Kasumi-1 (cell line): Measurements from ENCODE around the gene HOXC9.

Experiments
- DNase-seq, 2 experiments: peaks; one replicate each; lab custom pipeline; 2025; lab: John Stamatoyannopoulos, UW

HOXC9 gene

DNA sequence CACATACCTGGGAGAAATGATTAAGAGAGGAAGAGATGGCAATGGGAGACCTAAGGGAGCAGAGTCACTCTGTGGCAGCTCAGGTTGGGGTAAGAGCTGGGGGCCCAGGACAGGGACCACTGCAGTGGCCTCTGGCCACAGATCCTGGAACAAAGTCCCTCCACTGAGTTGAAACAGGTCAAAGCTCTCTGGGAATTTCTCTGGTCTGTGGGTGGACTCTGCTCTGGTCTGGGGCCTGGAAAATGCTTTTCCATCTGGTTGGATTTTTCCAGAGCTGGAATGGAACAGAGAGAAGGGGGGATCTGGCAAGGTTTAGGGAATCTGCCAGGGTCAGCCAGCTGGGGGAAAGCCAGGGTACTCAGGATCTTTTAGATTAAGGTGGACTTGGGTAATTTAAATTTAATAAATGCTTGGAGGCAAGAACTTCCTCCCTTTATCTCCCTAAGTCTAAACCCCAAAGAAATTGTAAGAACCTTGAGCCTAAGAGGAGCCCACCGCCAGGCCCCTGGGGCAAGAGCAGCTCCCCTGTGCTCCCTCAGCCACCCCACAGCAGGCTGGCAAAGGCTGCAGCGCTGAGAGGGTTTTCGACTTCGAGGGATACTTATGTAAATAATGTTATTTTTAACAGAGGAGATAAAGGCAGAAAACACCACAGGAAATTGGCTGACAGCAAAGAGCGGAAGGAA, 11.3 kb upstream of the HOXC9 start:
- no peak for DNase-seq

DNA sequence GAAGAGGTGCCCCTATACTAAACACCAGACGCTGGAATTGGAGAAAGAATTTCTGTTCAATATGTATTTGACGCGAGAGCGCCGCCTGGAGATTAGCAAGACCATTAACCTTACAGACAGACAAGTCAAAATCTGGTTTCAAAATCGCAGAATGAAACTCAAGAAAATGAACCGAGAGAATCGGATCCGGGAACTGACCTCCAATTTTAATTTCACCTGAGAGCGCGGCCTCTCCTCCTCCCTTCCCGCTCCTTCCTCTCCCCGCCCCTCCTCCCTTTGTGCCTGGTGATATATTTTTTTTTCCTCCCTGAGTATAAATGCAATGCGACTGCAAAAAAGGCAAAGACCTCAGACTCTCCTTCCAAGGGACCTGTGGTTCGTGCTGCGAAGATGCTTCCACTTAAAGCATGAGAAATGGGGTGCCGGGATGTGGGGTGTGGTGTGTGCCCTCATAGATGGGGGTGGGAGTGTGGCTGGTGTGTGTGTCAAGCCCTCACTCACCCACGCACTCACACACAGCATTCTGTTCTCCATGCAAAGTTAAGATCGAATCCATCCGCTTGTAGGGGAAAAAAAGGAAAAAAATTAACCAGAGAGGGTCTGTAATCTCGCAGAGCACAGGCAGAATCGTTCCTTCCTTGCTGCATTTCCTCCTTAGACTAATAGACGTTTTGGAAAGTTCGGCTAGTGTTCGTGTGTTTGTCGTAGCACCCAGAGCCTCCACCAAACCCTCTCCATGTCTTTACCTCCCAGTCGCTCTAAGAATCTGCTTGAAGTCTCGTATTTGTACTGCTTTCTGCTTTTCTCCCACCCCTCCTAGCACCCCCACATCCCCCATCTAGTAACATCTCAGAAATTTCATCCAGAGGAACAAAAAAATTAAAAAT, 10.5 kb upstream of the HOXC9 start:
- DNase-seq = peak; percentile 50 to 78

DNA sequence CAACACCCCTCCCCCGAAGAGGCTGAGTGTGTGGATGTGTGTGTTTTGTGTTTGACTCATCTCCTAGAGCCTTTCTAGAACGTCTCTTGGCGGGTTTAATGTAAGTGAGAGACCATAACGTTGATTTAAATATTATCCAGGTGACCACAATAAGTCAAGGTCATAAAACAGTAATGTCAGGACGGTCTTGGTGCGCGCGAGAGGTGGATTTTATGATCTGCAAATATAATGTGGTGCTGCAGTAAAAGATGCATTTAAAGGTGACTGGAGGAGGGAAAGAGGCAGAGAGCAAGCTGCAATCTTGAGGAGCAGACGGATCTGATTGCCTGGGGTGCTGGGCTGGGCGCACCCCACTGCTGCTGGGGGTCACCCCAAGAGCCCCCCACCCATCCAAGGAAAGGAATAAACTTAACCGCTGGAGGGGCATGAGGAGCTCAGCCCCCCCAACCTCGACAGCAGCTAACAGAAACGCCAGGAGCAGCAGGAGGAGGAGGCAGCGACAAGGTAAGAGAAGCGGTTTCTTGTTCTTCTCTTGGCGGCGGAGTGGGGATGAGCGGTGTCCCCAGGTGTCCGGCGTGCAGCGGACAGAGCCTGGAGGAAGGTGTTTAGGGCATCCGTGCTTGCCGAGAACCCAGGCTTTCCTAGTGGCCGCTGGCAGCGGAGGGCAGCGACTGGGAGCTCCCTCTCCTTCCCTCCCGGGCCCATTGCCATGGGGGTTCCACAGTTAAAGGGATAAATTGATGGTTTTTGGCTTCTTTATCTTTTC, 9.5 kb upstream of the HOXC9 start:
- no peak for DNase-seq

DNA sequence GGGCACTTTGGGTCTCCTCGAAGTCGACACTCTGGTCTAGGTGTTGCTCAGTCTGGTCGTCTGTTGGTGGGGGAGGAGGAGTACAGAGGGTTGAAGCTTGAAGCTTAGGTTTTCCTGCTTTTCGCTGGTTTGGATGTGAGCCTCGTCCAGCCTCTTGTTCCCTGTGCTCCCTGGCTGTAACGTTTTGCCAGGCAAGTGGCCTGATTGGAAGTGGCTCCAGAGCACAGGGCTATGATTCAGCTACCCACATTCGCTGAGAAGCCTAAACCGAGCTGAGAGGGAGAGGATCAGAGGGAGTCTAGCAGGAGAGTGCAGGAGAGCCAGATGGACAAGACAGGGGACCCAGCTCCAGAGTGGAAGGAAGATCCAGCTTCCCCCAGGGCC, 8.9 kb upstream of the HOXC9 start:
- DNase-seq = no peak

DNA sequence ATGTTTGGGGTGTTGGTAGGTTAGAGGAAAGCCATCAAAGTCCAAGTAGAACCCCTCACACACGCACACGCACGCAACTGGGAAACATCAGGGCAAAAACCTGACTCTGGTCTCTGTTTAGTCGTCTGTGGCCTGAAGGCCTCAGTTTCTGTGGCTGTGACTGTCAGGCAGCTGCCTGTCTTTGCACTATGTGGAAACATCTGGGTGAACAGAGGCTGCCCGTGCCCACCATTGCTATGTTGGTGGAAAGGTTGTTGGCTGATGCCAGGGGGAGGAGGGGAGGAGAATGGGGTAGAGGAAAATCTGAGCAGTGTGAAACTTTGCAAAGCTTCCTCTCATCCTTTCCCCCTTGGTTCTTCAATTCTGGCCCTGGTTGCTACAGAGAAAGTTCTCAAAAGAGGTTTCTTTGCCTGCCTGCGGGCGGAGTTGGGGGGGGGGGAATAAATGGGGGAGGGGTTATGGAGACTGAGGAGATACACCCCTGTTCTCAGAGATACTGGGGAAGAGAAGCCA, 7.5 kb upstream of the HOXC9 start:
- no peak for DNase-seq

DNA sequence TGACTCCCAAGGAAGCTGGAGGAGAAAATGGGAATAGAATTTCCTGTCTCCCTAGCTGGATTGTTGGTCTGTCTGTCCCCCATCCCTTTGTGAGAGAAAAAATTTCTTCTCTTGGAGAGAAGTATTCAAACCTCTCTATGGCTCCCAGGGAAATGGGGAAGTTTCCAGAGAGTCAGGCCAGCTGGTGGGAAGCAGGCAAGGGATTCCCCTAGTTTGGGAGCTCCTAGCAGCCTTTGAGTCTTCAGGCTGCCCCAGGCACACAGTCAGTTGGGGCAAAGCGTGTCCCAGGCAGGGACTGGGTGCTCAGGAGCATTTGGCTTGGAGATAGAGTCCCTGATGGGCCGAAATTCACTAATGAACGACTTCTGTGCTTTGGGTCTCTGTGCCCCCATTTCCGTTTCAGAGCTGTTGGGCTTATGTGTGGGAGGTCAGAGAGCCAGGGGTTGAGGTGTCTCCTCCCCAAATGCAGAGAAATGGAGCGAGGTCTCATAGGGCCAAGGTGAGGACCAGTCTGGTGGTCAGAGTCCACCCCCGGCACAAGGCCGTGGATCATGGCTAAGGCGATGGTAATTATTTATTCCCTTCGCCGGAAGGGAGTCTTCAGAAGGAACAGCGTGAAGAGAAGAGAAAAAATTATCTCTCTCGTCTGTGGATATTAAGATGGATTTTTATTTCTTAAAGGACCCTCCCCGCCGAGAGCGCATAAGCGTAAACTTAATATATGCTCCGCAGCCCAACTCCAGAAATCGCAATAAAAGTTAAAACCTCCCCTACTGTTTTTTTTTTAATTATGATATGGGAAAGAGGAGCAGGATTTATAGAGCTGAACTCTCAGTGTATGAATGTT, 6.6 kb upstream of the HOXC9 start:
- no peak for DNase-seq

DNA sequence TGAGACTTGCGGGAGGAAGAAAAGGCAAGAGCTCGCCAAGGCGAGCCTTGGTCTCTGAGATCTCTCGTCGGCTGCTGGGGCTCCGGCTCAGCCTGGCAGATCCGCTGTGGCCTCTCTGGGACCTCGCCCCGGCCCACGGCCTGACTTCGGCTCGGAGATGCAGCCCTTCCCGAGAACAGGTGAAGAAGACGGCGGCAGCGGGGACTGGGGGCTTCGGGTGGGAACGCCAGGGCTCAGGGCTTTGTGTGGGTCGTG, 6.0 kb upstream of the HOXC9 start:
- DNase-seq = no peak

DNA sequence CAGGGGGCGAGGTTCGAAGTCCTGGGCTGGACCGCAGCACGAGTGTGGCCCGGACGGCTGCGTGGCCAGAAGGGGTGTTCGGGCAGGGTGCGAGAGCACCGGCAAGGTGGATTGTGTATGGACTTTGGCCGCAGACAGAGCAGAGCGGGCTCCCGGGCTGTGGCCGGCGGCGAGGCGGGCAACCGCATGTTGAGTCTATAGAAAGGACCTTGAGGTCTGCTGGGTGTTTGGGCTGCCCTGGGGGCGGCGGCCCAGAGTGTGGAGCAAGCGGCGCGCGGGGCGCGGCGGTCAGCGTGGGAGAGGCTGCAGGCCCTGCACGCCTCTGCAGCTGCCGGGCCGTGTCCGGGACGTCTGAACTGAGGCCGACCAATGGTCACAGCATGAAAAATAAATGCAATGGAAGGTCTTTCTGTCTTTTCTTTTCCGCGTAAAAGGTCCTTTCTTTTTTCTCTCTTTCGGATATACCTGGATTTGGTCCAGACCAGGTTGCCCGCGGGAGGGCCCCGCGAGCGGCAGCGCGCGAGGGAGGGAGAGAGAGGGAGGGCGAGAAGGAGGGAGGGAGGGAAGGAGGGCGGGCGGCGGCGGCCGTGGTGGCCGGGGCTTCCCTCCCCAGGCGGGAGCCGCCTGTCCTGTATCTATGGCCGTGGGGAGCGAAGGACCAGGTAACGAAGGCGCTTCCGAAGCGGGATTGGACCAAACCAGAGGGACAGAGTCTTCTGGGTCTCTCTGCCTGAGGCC, 5.5 kb upstream of the HOXC9 start:
- DNase-seq = no peak

DNA sequence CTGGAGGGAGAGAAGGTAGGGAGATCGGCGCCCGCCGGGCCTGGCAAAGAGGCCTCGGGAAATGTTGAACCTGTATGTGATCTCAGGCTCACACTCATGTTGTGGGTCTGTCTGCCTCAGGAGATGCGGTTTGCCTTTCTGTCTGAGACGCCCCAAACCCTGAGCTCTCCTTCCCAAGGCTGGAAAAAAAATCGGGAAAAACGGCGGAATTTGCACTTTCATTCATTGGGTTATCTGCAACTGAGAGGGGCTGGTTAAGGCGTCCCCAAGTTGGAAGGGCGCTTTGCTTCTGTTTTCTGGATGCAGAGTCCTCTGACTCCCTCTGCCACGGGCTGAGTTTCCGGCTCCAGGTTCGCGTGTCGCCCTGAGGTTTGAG, 5.0 kb upstream of the HOXC9 start:
- no peak for DNase-seq

DNA sequence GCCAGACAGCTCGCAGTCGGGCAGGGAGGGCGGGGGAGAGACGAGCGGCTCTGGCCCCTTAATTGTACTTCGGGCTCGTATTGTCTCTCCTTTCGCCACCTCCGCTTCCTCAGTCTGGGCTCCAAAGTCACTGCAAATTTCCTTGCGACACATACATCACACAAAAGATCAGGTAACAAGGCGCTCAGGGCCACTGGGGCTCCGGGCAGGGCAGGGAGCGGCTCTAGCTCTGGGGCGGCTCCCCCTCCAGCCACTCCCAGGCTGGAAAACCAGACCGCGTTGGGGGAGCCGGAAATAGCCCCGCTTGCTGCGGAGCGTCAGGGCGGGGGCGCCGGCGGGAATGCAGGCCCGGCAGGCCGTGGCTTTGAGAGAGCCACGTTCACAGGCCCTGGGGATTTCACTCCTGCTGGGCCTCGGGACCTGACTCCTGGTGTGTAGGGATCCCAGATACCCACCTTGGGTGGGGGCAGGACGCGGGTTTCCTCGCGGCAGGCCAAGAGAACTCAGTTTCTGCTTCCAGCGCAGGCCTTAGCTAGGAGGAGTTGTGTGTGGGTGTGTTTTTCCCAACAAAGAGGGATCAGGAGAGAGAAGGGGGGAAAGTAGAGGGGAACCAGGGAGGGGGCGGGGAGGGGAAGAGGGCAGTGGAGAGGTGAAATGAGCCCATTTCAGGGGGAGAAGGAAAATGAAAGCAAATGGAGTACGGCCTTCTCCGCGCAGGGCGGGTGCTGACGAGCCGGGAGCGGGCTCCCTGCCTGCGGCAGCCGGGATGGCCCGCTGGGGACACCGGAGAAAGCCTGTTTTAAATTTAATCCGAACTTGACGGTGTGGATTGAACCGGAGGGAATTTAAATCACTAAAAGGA, 4.4 kb upstream of the HOXC9 start:
- peak; percentile 15 to 20 for DNase-seq

DNA sequence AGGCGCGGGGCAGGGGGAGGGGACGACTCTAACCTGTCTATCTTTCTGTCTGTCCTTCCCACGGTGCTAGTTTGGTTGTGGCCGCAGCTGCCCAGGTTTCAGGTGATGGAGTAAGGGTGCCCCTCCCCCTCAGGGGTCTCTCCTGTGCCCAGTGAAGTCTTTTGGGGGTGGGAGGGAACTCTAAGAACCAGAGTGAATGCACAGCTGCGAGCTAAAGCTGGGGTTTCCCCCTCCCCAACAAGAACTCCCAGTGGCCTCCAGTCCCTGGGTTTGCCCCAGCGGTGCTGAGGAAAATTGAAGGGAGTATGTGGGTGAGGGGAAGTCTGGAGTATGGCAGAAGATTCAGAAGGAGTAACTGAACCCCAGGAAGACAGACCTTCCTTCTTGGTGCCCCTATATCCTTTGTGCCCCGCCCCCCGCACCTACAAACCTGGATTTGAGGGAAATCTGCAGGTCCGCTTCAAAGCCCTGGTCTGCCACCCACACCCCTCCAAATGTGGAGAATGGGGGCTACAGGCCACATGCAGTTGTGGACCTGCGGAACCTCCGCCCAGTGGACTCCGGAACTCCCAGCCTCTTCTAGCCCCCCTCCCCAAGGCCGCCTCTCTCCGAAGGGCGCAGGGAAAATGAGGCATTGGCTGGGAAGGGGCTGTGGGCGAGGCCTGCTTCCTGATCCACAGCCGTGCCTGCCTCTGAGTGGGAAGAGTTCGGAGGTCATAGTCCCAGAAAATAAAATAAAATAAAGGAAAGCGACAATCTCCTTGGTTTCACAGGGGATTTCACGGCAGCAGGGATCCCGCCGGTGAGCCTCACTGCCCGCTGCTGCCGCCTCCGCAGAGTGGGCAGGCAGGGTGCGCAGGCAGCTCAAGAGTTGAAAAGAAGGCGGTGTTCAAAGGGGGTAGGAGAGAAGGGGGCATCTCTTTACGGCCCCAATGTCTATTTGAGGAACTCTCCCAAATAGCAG, 3.4 kb upstream of the HOXC9 start:
- DNase-seq = no peak

DNA sequence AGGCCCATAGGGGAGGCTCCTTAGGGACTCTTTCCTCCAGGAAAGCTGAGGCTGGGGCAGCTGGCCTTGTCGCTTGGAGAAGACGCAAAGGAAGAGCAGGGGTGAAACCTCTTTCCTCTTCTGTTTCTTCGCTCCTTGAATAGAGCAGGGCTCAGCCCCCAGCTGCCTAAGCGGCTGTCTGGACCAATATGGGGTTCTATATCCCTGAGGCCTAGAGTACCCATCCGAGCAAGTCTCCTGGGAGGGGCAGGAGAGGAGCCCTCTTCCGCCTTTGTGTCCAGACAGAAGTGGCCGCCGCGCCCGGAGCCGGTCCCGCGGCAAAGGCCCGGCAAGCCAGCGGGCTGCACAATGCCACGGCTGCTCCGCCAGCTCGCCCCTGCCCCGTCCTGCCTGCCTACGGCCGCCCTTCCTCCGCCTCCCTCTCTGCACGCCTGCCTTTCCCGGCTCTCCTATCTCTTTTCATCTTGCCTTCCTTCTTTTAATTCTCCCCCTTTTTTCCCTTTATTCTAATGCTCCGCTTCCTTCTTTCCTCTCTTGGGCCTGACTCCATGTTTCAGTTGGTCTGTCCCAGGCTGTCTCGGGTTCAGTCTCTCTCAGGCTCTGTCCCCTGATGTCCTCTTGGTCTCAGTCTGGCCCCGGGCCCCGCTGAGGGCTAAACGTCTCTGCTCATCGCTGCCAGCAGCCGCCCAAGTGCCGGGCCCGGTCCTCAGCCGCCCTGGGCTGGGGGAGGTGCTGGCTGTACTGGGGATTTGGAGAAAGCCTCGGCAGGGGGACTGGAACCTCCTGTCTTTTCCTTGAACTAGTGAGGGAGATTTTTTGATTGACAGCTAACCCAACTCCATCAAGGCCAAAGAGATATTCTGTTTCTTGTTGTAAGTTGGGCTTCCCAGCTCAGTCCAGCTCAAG, 2.5 kb upstream of the HOXC9 start:
- no peak for DNase-seq

DNA sequence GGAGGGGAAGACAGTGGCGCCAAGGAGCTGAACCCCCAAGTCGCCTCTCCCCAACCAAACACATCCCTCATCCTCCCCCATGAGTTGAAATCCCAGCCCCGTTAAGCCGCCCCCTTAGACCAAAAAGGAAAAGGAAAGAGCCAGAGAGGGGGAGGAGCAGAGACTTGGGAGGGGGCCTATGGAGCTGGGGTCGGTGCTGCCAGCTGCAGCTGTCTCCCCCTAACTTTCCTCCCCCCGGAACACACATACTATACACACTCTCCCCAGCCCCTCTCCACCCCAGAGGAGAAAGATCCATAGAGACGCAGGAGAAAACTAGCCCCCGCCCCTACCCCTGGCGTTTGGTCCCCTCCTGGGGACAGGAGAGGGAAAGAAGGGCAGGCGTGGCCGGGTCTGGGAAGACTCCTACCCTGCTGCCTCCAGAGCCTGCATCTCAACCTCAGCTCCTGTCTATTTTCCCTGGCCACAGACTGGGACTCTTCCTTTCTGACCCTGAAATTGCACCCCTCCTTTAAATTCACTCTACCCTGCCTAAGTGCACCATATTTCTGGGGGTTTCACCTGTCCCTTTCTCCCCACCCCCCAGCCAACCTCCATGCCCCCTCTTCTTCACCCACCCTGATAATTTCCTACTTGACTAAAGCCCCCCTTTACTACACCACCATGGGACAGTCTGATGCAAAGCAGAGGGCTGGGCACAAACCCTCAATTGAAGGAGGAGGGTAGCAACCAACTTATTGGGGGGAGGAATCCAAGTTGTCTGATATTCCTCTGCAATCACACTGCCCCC, 1.7 kb upstream of the HOXC9 start:
- DNase-seq = no peak

DNA sequence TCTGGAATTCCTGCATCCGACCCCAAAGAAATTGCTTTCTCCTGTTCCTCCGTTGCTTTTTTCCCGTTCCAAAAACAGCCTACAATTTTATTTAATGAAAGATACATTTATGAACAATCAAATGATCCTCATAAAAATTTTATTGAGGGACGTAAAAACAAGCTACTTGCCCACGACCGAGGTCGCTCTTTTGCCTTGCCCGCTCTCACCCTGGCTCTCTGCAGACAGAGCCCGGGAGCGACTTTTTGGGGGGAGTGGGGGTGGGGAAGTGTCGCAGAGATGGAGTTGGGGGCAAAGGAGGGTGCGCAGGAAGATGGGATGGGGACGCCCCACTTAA, 1.1 kb upstream of the HOXC9 start:
- DNase-seq = no peak

DNA sequence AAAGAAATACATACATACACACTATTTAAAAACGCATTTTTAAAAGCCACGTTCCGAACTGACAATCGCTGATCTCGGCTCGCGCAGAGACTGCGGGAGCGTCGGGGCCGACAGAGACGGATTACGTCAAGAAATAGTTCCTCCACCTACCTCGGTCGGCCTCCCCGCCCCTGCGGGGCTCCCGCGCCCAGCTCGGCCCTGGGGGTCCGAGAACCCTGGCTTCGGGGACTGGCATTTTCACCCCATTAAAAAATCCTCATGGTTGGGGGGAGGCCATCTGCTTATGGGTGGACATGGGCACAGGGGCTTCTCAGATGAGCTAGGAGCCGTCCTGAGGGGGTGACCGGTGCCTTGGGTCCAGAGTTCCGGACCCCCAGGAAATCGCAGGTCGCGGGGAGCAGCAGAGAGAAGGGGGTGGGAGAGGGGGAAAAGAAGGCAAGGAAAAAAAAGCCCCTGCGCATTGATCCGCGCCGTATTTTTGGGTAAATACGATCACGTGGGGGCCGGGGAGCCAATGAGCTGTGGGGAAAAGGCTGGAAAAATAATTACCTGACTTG, 324 bp upstream of the HOXC9 start:
- DNase-seq = no peak

DNA sequence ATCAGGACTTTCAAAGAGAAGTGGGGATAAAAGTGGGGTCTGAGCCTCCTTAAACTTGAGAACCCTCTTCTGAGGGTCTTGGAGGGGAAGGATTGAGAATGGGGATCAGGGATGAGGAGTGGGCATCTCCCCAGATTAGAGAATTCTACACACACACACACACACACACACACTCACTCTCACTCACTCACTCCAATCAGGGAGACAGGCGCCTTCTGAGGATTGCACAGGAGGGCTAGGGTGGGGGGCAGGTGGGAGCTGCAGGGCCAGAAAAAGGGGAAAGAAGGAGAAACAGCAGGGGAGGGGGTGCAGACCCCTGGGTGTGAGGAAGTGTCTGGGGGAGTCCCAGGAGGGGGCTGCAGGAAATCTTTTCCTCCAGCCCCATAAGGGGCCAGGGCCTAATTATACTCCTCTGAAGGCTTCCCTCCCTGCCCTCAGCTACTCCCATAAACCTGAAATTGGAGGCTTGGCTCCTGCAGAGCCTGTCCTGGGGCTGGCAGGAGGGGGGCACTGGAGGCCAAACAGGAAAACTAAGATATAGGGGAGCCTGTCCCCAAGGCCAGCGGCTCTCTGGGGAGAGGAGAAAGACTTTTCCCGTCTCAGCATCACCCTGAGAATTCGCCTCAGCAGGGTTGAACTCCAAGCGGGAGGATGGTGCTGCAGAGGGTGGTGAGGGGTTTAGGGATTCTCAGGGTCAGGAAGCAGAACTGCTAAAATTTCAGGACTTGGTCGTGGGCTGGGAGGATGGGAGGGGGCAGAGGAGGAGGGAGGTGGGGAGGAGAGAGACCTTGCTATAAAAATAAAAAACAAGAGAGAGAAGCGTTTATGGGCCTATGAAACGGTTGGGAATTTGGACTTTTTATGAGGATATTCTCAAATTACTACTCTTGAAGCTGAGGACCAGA, 1.6 kb downstream of the HOXC9 start:
- DNase-seq = no peak
